ENCODE data around the gene SLC9A2.

Gene SLC9A2

GRCh38 chr2:102663381-102663780 is 44.0 kb downstream of the SLC9A2 start:
- Histone ChIP-seq H3K27me3 (ENCODE audit: insufficient read depth, low read depth) (no peaks in the 10 kb centered on the region), H3K4me3 (IDR thresholded peaks at IDR 0.05; ENCODE audit: insufficient read depth, low read depth, low read length) (no peak overlapping the region), H3K79me2 (ENCODE audit: insufficient read depth, low read depth) (no peaks in the 10 kb centered on the region), H3K27ac (no peak overlapping the region), H3K4me2 (no peak overlapping the region), H2AFZ (ENCODE audit: low read depth) (no peak overlapping the region), H4K20me1 (ENCODE audit: insufficient read depth) (no peaks in the 10 kb centered on the region), H3K4me1 (ENCODE audit: low read depth, poor library complexity, severe bottlenecking) (no peaks in the 10 kb centered on the region), H3K36me3 (ENCODE audit: insufficient read depth) (no peaks in the 10 kb centered on the region), H3K9ac (no peak overlapping the region)
- no peak for TF ChIP-seq CTCF (conservative IDR thresholded peaks at IDR 0.05; ENCODE audit: low read depth, low read length)

- H3K27ac ChIP-seq, result no peak overlapping the region
Observed at GRCh38 chr2:102664471-102664909, 45.1 kb downstream of the SLC9A2 start.

GRCh38 chr2:102667072-102667471 is 47.7 kb downstream of the SLC9A2 start:
- no peaks in the 10 kb centered on the region for H3K4me1 ChIP-seq (ENCODE audit: low read depth, poor library complexity, severe bottlenecking)
- H2AFZ ChIP-seq (ENCODE audit: low read depth), result no peak overlapping the region
- no peaks in the 10 kb centered on the region for H3K36me3 ChIP-seq (ENCODE audit: insufficient read depth)
- no peaks in the 10 kb centered on the region for H3K79me2 ChIP-seq (ENCODE audit: insufficient read depth, low read depth)
- no peak overlapping the region for H3K9ac ChIP-seq
- no peak for TF ChIP-seq CTCF (conservative IDR thresholded peaks at IDR 0.05; ENCODE audit: low read depth, low read length)
- H3K27me3 ChIP-seq (ENCODE audit: insufficient read depth, low read depth), result no peaks in the 10 kb centered on the region
- H3K27ac ChIP-seq, result no peak overlapping the region
- H3K4me3 ChIP-seq (IDR thresholded peaks at IDR 0.05; ENCODE audit: insufficient read depth, low read depth, low read length), result no peak overlapping the region
- H4K20me1 ChIP-seq (ENCODE audit: insufficient read depth), result no peaks in the 10 kb centered on the region
- H3K4me2 ChIP-seq, result no peak overlapping the region

More at GRCh38 chr2:102664471-102664909, 45.1 kb downstream of the SLC9A2 start:
- no peaks in the 10 kb centered on the region for H3K27me3 ChIP-seq (ENCODE audit: insufficient read depth, low read depth)
- no peaks in the 10 kb centered on the region for H3K36me3 ChIP-seq (ENCODE audit: insufficient read depth)
- H3K9ac ChIP-seq, result no peak overlapping the region
- no peaks in the 10 kb centered on the region for H3K4me1 ChIP-seq (ENCODE audit: low read depth, poor library complexity, severe bottlenecking)
- no peak overlapping the region for H3K4me2 ChIP-seq
- no peak for TF ChIP-seq CTCF (conservative IDR thresholded peaks at IDR 0.05; ENCODE audit: low read depth, low read length)
- H3K79me2 ChIP-seq (ENCODE audit: insufficient read depth, low read depth), result no peaks in the 10 kb centered on the region
- H4K20me1 ChIP-seq (ENCODE audit: insufficient read depth), result no peaks in the 10 kb centered on the region
- H2AFZ ChIP-seq (ENCODE audit: low read depth), result no peak overlapping the region
- H3K4me3 ChIP-seq (IDR thresholded peaks at IDR 0.05; ENCODE audit: insufficient read depth, low read depth, low read length), result no peak overlapping the region

GRCh38 chr2:102668171-102668570 is 48.8 kb downstream of the SLC9A2 start:
- Histone ChIP-seq H3K4me1 (ENCODE audit: low read depth, poor library complexity, severe bottlenecking) (no peaks in the 10 kb centered on the region), H2AFZ (ENCODE audit: low read depth) (no peak overlapping the region), H3K79me2 (ENCODE audit: insufficient read depth, low read depth) (no peaks in the 10 kb centered on the region), H3K27ac (no peak overlapping the region), H3K27me3 (ENCODE audit: insufficient read depth, low read depth) (no peaks in the 10 kb centered on the region), H4K20me1 (ENCODE audit: insufficient read depth) (no peaks in the 10 kb centered on the region), H3K4me2 (no peak overlapping the region), H3K4me3 (IDR thresholded peaks at IDR 0.05; ENCODE audit: insufficient read depth, low read depth, low read length) (no peak overlapping the region), H3K9ac (no peak overlapping the region), H3K36me3 (ENCODE audit: insufficient read depth) (no peaks in the 10 kb centered on the region)
- TF ChIP-seq CTCF (conservative IDR thresholded peaks at IDR 0.05; ENCODE audit: low read depth, low read length), result no peak

Data from KMS-11 (cell line).